NCI-H446 treated with DMSO at 0.1 percent for 48 hours (cell line): Measurements from ENCODE around the gene NUDT4.
A peak's percentile ranks its signal among the peaks of the same experiment; 100 is the strongest.
"Not testable (repeated sequence)": the region's sequence is repeated elsewhere in the genome, so short reads cannot be mapped to it uniquely, and the experiment has no call there.

Experiments
- DNase-seq: peaks from one replicate; lab custom pipeline; 2025; lab: John Stamatoyannopoulos, UW

The NUDT4 gene

GRCh38 chr12:93399183-93399863 is 21.6 kb downstream of the NUDT4 start:
- DNase-seq: not testable (repeated sequence)

DNA sequence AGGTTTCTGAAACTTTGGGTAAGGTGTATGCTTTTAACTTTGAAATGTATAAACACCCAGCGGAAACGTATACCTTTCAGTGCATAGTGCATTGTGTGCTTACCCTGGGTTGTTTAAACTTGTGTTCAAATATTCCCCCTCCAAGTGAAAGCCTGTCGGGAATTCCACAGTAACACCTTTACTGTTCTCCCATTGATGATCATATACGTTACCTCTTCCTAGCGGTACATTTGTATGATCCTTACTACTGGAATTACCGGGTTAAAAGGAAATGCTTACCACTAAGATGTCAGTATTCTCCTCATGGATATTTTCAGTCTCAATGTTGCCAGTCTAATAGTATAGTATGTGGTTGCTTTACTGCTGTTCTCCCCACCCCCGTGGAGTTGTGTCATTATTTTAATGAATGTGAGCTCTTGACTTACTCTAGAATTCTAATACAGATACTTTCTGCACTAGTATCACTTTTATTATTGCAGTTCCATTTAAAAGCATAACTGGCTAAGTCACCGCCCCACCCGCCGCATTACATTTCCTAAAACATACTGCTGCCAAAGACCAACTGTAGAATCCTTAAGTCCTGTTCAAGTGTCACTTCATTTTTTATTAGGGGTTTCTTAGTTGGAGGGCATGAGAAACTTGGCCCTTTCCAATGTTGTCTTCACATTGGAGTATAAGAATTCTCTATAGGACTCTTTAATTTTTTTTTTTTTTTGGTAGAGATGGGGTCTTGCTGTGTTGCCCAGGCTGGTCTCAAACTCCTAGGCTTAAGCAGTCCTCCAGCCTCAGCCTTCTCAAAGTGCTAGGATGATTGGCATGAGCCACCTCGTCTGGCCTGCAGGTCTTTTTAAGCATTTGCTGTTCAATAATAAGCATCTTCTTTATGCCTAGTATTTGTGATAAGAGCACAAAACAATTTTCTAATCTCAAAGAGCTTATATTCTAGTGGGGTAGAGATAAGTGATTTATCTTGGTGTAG is 24.9 kb downstream of the NUDT4 start:
- no peak for DNase-seq

DNA sequence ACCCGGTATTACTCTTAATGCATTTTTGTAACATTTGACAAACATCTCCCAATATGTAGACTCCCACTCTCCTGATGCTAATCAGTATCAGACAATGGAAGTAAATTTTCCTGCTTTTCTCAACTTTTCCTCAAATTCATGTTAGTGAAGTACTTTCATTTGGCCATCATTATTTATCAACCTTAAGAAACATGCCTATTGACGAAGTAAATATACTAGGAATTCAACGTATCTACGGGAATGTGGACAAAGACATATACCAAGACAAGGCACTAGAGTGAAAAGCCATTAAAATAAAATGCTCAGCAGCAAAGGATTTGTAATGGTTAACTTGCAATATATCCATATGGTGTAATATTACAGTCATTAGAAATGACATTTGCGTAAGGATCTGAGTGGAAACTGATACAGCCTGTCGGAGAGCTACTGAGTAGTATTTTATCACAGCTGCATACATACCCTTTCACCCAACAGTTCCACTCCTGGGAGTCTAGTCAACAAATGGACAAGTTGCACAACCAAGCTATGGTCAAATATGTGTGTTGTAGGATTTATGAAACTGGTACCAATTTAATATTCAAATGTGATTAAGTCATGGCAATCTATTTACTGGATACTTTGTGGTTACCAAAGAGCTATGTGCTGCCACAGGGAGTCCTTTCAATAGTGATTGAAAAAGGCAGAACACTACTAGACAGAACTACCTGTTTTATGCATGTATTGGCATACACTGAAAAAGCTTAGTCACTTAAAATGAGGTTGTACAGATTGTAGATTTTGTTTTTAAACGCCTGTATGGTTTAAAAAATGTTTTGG is 26.5 kb downstream of the NUDT4 start:
- no peak for DNase-seq

DNA sequence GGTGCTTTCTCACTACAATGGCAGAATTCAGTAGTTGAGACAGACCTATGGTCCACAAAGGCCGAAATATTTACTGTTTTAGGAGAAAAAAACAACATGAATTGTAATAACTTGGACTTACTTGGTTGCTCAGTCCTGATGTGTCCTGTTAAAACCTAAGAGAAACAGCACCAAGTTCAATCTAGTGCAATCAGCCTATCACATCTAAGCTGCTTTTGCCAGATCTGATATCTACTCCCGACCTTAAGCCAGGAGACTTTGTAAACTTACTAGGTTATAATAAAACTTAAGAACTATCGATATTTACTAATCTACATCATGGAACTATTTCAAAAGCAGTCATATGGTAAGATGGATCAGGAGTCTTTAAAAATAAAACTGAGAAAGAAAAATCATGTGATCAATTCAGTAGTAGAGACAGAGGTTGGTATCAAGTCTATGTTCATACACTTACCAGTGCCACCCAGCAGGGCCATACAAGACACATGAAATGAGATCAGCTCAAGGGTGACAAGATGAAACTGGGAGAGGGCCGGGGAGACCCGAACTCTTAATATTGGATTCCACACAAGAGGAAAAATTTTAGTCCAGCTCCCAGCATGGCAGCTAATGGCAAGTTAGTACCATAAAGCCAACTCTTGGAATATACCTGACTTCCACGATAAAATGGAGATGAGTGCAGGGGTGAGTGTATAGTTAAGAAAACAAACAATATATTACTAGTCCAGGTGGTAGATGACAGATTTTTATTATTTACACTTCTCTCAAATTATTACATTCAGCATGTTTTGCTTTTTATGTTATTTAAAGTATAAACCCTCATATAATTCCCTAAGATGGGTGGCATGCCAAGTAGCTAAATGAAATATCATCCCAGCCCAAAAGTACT is 27.5 kb downstream of the NUDT4 start:
- DNase-seq: no peak

GRCh38 chr12:93407054-93407962 is 29.6 kb downstream of the NUDT4 start:
- DNase-seq: no peak

DNA sequence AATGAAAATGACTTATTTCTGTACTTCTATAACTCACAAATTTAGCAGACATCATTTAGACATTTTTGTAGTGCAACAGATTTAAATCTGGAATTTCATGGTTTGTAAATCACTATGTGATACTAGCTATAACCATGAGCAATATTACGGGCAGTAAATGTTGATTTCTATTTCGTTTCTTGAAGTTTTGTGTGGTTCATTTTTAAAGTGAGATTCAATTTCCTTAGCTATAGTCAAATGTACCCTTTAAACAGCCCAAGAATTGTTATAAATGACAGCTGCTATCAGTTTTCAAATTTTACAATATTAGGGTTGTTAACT is 30.2 kb downstream of the NUDT4 start:
- no peak for DNase-seq

GRCh38 chr12:93408813-93409212 is 31.1 kb downstream of the NUDT4 start:
- no peak for DNase-seq

GRCh38 chr12:93409343-93410187 is 31.8 kb downstream of the NUDT4 start:
- DNase-seq: not testable (repeated sequence)

DNA sequence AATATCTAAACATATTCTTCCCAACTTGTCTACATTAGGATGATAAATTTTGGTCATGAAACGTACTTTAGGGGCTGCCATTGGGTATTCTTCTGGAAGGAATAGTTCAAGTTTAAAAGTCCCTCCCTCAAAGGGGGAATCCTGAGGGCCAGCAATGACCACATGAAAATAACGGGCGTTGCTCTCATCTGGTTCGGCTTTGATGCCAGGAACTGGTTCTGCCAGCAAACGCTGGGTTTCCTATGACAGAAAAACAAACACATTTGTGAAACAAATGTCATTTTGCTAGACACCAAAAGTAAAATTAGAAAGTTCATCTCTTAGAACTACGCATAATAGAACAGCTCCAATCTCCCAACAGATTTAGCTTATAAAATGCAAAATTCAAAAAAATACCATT is 33.3 kb downstream of the NUDT4 start:
- DNase-seq: not testable (repeated sequence)

DNA sequence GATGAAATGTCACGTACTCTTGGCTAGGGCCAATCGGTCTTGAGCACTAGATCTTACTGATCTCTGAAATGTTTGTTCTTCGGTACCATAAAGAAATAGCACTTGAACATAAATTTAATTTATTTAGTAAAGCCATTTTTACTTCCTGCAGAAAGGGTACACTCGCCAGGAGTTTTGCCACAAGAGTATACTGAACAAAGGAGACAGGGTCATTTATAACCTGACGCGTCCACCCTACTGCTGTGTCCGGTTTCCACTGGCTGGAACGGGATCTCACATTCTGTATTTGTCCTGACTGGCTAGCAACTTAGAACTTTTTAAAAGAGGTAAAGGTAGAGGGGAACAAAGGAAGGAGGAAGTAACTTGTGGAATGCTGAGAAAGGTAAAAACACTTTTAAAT is 34.7 kb downstream of the NUDT4 start:
- DNase-seq: not testable (repeated sequence)

- DNase-seq: no peak
These were observed 35.3 kb downstream of the NUDT4 start for GRCh38 chr12:93413064-93413463.

GRCh38 chr12:93415723-93416464 is 38.2 kb downstream of the NUDT4 start:
- DNase-seq: no peak

- DNase-seq: no peak
These were observed 40.3 kb downstream of the NUDT4 start for GRCh38 chr12:93417967-93418480.

DNA sequence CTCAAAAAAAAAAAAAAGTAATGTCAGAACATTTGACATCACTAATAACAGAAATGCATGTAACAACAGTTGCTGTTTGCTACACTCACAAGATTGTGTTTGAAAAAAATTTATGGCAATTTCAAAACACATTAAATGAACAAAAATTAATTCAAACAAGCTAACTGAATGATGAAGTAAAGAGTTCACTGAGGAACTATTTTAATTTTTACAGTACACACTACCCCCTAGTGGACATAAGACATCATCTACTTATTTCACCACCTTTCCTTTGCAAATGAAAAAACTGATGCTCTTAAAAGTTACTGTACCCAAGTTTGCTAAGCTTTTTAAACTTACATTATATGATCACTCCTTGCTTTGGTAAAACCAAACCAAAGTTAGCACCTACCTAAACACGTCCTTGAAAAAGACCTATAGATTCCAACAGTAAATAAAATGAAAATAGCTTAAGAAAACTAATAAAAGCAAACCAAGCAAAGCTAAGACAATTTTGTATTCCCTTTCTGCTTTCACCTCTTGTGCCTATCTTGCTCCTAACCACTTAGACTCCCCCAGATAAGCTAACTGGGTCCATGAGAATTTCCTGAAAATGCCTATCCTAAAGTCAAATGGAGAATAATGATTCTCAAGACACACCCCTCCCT is 41.8 kb downstream of the NUDT4 start:
- peak; percentile 46 for DNase-seq

DNA sequence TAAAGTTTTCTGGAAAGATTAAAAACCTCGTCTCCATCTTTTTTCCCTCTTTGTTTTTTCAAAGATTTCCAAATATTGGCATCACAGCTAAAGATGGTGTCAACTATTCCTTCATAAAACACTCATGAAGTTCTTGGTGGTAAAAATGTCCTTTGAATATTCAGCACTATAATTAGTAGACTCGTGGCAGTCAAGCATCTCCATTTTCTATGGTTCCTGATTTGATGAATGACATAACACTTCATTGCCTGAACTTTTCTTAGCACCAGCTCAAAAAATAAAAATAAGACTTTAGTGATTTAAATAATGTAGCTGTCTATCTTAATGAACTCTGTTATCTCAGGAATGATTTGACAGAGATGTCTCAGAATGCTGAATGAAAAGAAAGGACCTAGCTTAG is 44.3 kb downstream of the NUDT4 start:
- no peak for DNase-seq

DNA sequence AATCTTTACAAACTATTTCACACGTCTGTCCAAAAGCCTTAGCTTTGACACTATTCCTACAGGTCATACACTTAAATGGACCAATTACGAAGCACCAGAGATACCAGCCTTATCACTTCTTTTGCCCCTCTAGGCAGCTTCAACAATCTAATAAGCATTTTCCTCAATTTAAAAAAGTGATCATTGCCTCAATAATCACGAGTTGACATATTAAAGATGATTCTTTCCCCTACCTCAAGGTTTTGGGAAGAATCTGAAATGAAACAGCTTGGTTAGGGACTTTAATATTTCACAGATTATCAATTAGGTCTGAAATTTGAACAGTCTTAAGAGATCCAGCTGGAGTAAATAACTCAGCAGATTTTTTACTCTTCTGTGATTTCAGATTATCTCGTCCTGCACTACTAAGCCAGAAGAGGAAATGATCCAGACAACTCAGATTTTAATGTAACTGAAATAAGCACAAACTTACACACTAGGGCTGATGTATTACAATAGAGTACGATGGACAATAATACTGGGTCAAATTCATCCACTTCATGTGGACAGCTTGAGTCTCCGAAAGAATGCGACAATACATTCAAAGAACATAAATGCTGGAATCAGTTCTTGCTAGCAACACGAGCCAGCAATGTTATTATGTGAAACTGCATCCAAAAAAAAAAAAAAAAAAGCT is 48.1 kb downstream of the NUDT4 start:
- no peak for DNase-seq

DNA sequence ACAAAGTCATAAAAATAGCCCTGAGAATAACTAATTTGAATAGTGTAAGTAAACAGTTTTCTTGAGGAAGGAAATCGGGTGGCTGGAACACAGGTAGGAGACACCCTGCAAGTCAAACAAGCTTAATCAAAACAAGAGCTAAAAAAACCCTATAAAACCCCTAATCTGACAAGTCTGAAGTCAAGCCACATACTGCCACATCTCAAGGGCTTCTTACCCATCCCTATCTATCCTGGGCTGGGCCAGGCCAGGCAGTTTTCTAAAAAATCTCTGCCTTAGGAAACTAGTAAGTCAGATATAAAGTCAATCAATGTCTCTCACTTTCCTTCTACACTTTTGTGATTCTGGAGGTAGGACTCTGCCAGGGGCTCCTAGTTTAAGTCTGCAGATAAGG is 48.7 kb downstream of the NUDT4 start:
- DNase-seq: no peak
